GM12872 (cell line): ENCODE measurements around the gene TOMM70.

ENCODE experiments used
- TF ChIP-seq, protein P1 (sequence below): IDR thresholded peaks from 3 replicates; pipeline ENCODE4 v1.5.1; 2011; ENCODE audit warnings: low read depth, mild to moderate bottlenecking, low read length, moderate library complexity; ENCODE audit not compliant: insufficient read depth

Gene TOMM70

DNA sequence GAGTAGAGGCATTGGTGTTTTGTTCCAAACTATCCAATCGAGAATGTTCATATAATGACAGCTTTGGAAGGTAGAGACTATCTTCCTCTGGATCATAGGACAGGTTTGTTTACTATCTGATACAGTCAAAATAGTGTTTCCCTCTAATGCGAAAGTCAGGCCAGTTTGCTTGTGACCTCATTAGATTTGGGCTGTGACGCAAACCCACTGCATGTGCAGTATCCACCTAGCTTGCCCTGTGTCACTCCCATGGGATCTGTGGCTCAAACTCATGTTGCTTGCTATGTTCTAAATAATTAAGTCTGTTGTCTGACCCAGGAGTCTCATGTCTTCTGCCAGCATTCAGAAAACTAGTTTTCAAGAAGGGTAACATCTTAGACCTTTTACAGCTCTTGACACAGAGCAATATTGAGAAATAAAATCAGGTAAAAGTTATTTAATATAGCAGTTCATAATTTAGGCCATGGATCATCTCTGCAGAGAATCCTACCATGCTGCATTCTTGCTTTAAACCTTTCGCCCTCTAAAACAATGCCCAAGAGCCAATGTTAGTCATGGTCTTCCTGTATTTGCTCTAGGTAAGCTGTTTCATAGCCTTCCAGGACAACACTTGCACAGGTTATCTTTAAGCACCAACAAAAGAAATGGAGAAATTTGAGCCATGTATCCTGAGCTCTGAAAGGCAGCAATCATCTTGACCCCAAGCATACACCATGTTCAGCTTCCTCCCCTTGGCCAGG is 40.0 kb downstream of the TOMM70 start:
- TF ChIP-seq, protein P1, sequence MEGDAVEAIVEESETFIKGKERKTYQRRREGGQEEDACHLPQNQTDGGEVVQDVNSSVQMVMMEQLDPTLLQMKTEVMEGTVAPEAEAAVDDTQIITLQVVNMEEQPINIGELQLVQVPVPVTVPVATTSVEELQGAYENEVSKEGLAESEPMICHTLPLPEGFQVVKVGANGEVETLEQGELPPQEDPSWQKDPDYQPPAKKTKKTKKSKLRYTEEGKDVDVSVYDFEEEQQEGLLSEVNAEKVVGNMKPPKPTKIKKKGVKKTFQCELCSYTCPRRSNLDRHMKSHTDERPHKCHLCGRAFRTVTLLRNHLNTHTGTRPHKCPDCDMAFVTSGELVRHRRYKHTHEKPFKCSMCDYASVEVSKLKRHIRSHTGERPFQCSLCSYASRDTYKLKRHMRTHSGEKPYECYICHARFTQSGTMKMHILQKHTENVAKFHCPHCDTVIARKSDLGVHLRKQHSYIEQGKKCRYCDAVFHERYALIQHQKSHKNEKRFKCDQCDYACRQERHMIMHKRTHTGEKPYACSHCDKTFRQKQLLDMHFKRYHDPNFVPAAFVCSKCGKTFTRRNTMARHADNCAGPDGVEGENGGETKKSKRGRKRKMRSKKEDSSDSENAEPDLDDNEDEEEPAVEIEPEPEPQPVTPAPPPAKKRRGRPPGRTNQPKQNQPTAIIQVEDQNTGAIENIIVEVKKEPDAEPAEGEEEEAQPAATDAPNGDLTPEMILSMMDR: no peak

DNA sequence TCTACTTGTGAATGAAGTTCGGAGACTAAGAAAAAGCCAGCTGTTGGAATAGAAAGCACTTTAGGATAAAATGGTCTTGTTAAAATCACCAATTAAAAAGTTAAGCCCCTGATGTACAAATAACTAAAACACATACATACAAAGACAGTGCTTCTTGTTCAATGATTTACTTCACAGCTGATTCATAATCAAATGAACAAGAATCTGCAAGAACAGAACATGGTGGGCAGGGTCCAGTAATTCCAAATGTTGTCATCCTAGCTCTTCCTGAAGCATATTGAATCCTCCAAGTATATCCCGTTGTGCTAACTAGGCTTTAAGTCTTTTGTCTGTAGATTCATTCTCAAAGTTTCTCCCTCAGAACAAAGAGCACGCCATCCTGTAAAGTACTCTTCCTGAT is 41.9 kb downstream of the TOMM70 start:
- TF ChIP-seq, protein P1: no peak

DNA sequence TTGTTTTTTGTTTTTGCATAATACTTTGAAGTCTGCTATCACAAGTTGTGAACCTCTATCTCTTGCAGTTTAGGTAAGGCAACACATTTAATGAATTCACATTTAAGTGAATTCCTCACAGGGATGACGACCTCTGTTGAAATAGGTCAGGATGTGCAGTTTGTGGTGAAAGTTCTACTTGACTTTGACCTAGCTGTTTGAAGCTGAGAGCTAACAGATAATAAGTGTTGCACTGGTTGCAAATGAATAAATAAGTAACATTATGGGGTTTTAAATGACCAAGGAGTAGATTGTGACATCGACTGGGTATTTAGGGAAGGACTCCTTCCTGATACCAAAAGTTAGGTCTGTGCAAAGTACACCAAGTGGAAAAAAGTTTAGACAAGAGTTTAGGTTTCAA is 42.5 kb downstream of the TOMM70 start:
- TF ChIP-seq, protein P1: no peak

DNA sequence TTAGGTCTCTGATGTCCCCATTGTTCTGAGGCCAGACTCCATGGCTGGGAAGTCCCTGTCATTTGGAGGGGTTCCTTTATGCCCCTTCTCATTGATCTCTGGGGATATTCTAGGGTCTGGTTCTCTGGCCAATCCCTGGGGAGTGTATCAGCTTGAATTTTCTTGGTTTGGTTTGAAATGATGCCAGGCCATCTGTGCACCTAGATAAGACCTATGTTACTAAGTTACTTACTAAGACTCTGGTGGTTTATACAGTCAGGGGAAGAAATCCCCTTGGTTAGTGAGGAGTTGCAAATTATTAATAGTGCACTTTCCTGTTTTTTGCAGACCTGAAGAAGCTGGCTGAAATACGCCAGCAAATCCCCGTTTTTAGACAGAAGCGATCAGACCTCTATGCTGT is 46.0 kb downstream of the TOMM70 start:
- TF ChIP-seq, protein P1: no peak

DNA sequence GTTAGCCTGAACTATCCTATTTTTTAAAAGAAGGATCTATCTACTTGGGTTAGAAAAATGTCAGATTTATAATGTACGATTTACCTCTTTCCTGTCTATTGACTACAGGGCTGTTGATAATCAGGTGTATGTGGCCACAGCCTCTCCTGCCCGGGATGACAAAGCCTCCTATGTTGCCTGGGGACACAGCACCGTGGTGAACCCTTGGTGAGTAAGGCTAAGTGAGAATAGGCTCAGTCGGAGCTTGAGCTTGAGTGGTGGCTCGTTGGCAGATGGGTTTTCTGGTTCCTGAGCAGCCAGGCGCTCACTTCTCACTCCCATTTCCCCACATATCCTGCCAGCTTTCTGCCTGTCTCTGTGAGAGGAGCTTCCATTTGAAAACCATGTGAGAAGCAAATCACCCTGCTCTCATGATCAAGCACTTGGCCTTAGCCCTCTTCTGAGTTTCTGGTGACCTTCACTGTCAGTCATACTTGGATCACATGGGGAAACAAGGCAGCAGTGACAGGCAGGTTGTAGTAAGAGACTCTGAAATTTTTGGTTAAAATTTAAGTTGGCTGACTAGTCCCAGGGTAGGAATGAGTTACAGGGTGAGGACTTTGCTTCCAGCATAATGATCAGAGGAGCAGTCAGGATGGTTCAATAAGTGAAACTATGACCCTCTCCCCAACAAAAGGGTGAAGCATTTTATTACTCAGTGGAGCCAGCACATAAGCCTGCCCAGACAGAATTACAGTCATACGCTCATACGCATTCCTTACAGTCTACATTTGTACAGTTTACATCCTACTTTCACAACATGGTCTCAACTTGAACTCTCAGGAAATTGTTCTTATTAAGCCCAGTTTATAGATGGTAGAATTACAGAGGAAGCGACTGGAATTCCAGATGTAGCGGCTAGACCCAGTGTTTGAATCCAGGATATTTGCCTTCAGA is 48.3 kb downstream of the TOMM70 start:
- TF ChIP-seq, protein P1: no peak

DNA sequence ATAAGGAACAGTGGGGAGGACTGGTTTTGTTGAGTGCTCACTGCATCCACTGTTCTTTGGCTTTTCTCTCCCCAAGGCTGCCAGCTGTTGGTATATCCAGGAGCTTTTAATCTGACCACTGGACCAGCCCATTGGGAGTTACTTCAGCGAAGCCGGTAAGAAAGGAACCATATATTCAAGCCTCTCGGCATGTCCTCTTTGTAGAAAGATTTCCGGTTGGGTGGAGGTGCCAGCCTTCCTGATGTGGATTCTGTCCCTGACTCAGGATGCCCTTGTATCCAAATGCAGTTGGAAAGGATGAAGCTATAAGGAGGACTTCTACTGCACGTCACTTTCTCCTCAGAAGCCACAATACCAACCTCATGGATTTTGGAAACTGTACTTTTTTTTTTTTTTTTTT is 52.2 kb downstream of the TOMM70 start:
- TF ChIP-seq, protein P1: no peak

DNA sequence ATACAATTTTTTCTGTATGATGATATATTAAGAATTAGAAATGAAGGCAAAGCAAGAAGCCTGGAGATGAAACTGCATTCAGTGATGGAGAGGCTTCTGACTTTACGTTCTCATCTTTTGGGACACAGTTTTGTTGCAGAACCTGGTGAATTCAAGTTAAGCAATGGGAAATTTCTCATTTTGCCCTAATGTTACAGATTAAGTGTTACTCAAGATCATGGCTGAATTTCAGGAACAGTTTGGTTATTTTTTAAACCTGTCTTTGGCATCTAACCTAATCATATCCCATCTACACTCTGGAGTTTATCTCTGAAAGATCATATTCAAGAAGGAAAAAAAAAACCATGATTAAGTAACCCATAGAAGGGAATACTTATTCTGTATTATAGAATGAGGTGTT is 60.4 kb downstream of the TOMM70 start:
- TF ChIP-seq, protein P1: no peak
